ENCODE measurements around the gene ATRAID.
"Not testable (repeated sequence)": the region's sequence is repeated elsewhere in the genome, so short reads cannot be mapped to it uniquely, and the experiment has no call there.

DNA sequence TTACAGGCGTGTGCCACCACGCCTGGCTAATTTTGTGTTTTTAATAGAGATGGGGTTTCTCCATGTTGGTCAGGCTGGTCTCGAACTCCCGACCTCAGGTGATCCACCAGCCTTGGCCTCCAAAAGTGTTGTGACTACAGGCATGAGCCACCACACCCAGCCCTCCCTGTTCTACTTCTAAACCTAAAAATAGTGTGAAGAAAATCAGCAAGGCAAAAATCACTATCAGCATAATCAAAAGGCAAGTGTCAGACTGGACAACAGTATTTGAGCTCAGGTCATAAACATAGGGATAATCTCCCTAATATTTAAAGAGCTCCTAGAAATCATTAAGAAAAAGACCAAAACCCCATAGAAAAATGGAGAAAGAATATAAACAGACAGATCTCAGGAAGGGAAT, 36.1 kb upstream of the ATRAID start:
- TF ChIP-seq EP300, CTCF, POLR2A (IDR thresholded peaks at IDR 0.05): not testable (repeated sequence)

Data from ovary (tissue), 3 donors.